ENCODE measurements around the gene PVALEF. TPM values are rescaled to one million over a fixed set of nuclear protein-coding genes. Genes with fewer than 3 reads are reported as not detected.

The PVALEF gene
- total and polyA plus RNA-seq, 7 donors, result not detected

GRCh38 chr17:81209141-81209540, 43.8 kb downstream of the PVALEF start:
- ATAC-seq (no peak), DNase-seq (no peak)
- H3K4me3 ChIP-seq, result no peak overlapping the region
- H3K4me1 ChIP-seq, result no peaks in the 10 kb centered on the region
- WGBS, 3 donors, result 95 to 96% (median 95%) methylated on average over 14 to 16 of the region's 16 CpGs
- H3K9me3 ChIP-seq, result no peaks in the 10 kb centered on the region
- H3K27ac ChIP-seq, result no peak overlapping the region
- H3K27me3 ChIP-seq (ENCODE audit: insufficient read depth in 3 of 3, low read length in 2 of 3), result no peaks in the 10 kb centered on the region
- H3K36me3 ChIP-seq (ENCODE audit: insufficient read depth in 1 of 2, low read depth in 1 of 2), result peaks cover 0 to 3% of the 10 kb centered on the region in 2 donors
- no peak for TF ChIP-seq CTCF (IDR thresholded peaks at IDR 0.05)
- intact Hi-C loops (cut with DNase I), result no loop called here

DNA sequence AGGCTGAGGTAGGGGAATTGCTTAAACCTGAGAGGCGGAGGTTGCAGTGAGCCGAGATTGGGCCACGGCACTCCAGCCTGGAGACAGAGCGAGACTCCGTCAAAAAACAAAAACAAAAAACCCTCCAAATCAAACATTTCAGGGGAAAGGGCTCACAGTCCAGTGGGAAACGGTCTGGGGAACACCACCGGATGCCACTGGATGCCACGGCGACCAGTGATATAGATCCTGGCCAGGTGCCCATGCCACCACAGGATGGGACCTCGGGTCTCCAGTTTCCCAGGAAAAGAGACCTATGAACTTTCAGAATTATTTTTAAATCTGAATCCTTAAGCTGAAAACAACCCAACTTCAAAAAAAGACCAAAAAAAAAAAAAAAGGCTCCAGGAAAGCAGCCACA, 45.2 kb downstream of the PVALEF start:
- WGBS, 3 donors, result 76 to 84% (median 82%) methylated on average over 10 of the region's 10 CpGs
- TF ChIP-seq CTCF (IDR thresholded peaks at IDR 0.05), result no peak
- intact Hi-C loops (cut with DNase I), result no loop called here
- Histone ChIP-seq H3K27ac (no peak overlapping the region), H3K4me3 (no peak overlapping the region), H3K4me1 (no peaks in the 10 kb centered on the region), H3K9me3 (no peaks in the 10 kb centered on the region), H3K27me3 (ENCODE audit: insufficient read depth in 3 of 3, low read length in 2 of 3) (no peaks in the 10 kb centered on the region), H3K36me3 (ENCODE audit: insufficient read depth in 1 of 2, low read depth in 1 of 2) (peaks cover 0 to 3% of the 10 kb centered on the region in 2 donors)
- ATAC-seq (no peak), DNase-seq (no peak)

DNA sequence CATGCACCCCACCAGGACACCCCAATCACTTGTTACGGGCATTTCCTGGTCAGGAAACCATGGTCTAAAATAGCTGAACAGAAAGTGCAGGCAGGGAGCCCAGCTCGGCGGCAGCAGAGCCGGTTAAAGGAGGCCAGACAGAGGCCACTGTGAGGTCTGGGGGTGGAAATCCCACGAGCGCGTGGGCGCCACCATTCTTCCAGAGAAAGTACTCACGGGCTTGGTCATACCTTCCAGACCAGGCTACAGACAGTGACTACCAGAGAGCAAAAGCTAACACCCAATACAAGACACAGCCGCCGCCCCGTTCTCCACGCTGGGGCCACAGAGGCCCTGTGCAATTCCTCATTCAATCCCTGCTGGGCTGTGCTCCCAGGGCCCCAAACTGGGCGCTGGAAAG, 45.6 kb downstream of the PVALEF start:
- no peak overlapping the region for H3K4me3 ChIP-seq
- TF ChIP-seq CTCF (IDR thresholded peaks at IDR 0.05), result no peak
- no peak for DNase-seq
- ATAC-seq, result no peak
- H3K36me3 ChIP-seq (ENCODE audit: insufficient read depth in 1 of 2, low read depth in 1 of 2), result peaks cover 0 to 3% of the 10 kb centered on the region in 2 donors
- WGBS, 3 donors, result 71 to 78% (median 76%) methylated on average over 14 of the region's 14 CpGs
- H3K27me3 ChIP-seq (ENCODE audit: insufficient read depth in 3 of 3, low read length in 2 of 3), result no peaks in the 10 kb centered on the region
- H3K4me1 ChIP-seq, result no peaks in the 10 kb centered on the region
- no peak overlapping the region for H3K27ac ChIP-seq
- intact Hi-C loops (cut with DNase I), result no loop called here
- no peaks in the 10 kb centered on the region for H3K9me3 ChIP-seq

GRCh38 chr17:81212365-81212764, 47.1 kb downstream of the PVALEF start:
- Histone ChIP-seq H3K36me3 (ENCODE audit: insufficient read depth in 1 of 2, low read depth in 1 of 2) (no peaks in the 10 kb centered on the region), H3K27me3 (ENCODE audit: insufficient read depth in 3 of 3, low read length in 2 of 3) (no peaks in the 10 kb centered on the region), H3K4me1 (no peaks in the 10 kb centered on the region), H3K27ac (no peak overlapping the region), H3K9me3 (no peaks in the 10 kb centered on the region), H3K4me3 (no peak overlapping the region)
- DNase-seq (no peak), ATAC-seq (no peak)
- intact Hi-C loops (cut with DNase I), result no loop called here
- TF ChIP-seq CTCF (IDR thresholded peaks at IDR 0.05), result no peak
- WGBS, 3 donors, result 94 to 99% (median 95%) methylated on average over 9 of the region's 9 CpGs

- H3K4me3 ChIP-seq, result no peak overlapping the region
- intact Hi-C loops (cut with DNase I), result no loop called here
- no peaks in the 10 kb centered on the region for H3K9me3 ChIP-seq
- no peak for TF ChIP-seq CTCF (IDR thresholded peaks at IDR 0.05)
- H3K36me3 ChIP-seq (ENCODE audit: insufficient read depth in 1 of 2, low read depth in 1 of 2), result no peaks in the 10 kb centered on the region
- ATAC-seq (no peak), DNase-seq (no peak)
- no peaks in the 10 kb centered on the region for H3K27me3 ChIP-seq (ENCODE audit: insufficient read depth in 3 of 3, low read length in 2 of 3)
- 95 to 97% (median 97%) methylated on average over 8 of the region's 8 CpGs for WGBS, 3 donors
- H3K27ac ChIP-seq, result no peak overlapping the region
- no peaks in the 10 kb centered on the region for H3K4me1 ChIP-seq
Measured at GRCh38 chr17:81213978-81214377, 48.7 kb downstream of the PVALEF start.
